NB4 (cell line): ENCODE data around the gene ARPC2.

Source experiments
- DNase-seq: peaks from one replicate; pipeline ENCODE4 v3.0.0; 2010; ENCODE audit warnings: low read depth
- H3K4me3 ChIP-seq: one replicate; pipeline ENCODE4 v1.5.1; 2011; ENCODE audit warnings: mild to moderate bottlenecking, low read depth, low read length, moderate library complexity
- MYC ChIP-seq: IDR thresholded peaks from 2 replicates; pipeline ENCODE4 v1.6.1; 2011; ENCODE audit warnings: low read depth, low read length
- POLR2A ChIP-seq: IDR thresholded peaks from 2 replicates; pipeline ENCODE4 v1.6.1; 2011; ENCODE audit warnings: mild to moderate bottlenecking; ENCODE audit not compliant: insufficient read length; ENCODE audit errors: extremely low read depth
- TF ChIP-seq, protein P1 (sequence below): IDR thresholded peaks from one replicate; pipeline ENCODE4 v1.5.1; 2012; ENCODE audit warnings: low read depth, low read length
- TF ChIP-seq, protein P2 (sequence below): IDR thresholded peaks from 2 replicates; pipeline ENCODE4 v1.6.1; 2011; ENCODE audit warnings: low read depth, low read length

The ARPC2 gene

DNA sequence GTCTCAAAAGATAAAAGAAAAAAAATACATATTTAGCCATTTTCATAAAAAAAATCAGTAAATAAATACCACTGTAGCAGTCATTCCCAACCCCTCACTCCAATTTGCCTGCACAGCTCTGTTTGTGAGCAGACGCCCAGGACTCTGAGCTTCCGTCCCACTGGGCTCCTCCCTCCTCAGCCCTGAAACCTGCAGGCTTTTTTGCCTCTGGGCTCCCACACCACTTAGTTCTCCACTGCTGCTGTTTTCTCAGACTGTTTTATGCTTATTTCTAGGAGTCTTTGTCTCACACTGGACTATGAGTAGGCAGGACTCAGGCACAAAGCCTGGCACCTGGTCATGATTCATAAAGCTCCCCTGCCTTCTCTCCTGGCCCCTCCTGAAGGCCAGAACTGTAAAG is 44.1 kb upstream of the ARPC2 start:
- TF ChIP-seq, protein P1, sequence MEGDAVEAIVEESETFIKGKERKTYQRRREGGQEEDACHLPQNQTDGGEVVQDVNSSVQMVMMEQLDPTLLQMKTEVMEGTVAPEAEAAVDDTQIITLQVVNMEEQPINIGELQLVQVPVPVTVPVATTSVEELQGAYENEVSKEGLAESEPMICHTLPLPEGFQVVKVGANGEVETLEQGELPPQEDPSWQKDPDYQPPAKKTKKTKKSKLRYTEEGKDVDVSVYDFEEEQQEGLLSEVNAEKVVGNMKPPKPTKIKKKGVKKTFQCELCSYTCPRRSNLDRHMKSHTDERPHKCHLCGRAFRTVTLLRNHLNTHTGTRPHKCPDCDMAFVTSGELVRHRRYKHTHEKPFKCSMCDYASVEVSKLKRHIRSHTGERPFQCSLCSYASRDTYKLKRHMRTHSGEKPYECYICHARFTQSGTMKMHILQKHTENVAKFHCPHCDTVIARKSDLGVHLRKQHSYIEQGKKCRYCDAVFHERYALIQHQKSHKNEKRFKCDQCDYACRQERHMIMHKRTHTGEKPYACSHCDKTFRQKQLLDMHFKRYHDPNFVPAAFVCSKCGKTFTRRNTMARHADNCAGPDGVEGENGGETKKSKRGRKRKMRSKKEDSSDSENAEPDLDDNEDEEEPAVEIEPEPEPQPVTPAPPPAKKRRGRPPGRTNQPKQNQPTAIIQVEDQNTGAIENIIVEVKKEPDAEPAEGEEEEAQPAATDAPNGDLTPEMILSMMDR, result no peak
- no peak for TF ChIP-seq MYC
- no peak for TF ChIP-seq POLR2A
- TF ChIP-seq, protein P2, sequence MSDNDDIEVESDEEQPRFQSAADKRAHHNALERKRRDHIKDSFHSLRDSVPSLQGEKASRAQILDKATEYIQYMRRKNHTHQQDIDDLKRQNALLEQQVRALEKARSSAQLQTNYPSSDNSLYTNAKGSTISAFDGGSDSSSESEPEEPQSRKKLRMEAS, result no peak
- H3K4me3 ChIP-seq, result no peak overlapping the region
- DNase-seq, result no peak

DNA sequence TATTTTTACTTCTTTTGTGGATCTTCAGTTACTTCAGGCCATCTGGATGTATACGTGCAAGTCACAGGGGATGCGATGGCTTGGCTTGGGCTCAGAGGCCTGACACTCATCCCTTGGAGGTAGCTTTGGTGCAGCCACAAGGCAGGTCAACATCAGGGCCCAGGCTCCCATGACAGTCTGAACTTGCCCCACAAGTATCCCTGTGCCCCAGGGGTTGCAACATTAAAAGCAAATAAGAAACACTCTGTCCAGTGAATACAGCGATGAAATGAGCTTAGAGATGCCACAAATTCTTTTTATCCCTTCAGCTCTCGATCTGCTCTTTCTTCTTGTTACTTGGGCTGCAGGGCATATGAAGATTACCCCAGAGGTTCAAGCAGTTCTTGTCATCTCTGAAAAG is 37.2 kb upstream of the ARPC2 start:
- H3K4me3 ChIP-seq, result no peak overlapping the region
- no peak for DNase-seq
- TF ChIP-seq, protein P2, result no peak
- TF ChIP-seq MYC, result no peak
- TF ChIP-seq, protein P1, result no peak
- TF ChIP-seq POLR2A, result no peak

DNA sequence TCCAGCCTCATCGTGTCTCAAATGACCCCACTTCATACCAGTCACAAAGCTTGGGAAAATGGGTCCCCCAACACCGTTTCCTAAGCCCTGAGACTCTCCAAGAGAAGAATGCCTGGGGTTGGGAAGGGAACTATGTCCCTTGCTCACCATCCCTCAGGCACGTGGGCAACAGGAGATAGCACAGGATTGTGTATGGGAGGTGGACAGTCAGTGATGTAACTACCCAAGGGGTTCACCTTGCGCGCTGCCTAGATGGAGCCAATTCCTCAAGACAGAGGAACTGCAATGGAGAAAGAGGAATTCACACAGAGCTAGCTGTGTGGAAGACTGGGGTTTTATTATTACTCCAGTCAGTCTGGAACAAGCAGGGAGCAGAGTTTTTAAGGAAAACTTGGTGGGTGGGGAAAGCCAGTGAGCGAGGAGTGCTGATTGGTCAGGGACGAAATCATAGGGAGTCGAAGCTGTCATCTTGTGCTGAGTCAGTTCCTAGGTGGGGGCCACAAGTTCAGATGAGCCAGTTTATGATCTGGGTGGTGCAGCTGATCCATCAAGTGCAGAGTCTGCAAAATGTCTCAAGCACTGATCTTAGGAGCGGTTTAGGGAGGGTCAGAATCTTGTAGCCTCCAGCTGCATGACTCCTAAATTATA is 36.4 kb upstream of the ARPC2 start:
- no peak overlapping the region for H3K4me3 ChIP-seq
- no peak for DNase-seq
- TF ChIP-seq, protein P1, result no peak
- TF ChIP-seq, protein P2, result no peak
- TF ChIP-seq POLR2A (no peak), MYC (no peak)

DNA sequence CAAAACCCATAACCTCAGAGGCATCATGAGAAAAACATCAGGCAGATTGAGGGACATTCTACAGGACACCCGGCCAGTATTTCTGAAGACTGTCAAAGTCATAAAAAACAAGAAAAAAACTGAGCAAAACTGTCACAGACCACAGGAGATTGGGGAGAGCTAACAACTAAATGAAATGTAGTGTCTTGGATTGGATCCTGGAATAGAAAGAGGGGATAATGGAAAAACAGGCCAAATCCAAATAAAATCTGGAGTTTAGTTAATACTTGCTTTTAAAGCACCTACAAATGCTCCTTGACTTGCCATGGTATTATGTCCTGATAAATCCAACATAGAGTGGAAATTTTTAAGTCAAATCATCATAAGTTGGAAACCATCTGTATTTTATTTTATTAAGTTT is 32.7 kb upstream of the ARPC2 start:
- no peak overlapping the region for H3K4me3 ChIP-seq
- TF ChIP-seq POLR2A (no peak), MYC (no peak)
- TF ChIP-seq, protein P1, result no peak
- TF ChIP-seq, protein P2, result no peak

DNA sequence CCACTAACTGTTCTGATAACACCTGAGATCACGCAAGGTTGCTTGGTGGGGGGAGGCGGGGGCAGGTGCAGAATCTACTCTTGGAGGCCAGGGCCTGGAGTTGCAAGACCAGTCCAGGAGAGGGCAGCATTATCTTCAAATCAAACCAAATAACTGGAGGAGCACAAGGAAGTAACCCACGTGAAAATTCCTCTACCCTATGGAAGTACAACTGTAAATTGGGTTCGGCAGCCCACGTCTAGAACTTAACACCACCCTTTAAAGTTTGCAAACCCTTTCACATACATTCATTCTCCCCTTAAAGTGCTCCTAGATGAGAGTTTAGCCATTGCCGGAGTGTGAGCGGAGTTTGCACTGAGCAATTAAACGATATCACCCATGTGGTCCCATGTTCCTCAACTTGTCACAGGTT is 30.6 kb upstream of the ARPC2 start:
- H3K4me3 ChIP-seq, result no peak overlapping the region
- peak; percentile 86 for DNase-seq
- TF ChIP-seq, protein P2, result peak; percentile 68
- TF ChIP-seq POLR2A (no peak), MYC (peak; percentile 74)
- TF ChIP-seq, protein P1, result peak; percentile 81

More for the DNA sequence above, 32.7 kb upstream of the ARPC2 start:
- no peak for DNase-seq

DNA sequence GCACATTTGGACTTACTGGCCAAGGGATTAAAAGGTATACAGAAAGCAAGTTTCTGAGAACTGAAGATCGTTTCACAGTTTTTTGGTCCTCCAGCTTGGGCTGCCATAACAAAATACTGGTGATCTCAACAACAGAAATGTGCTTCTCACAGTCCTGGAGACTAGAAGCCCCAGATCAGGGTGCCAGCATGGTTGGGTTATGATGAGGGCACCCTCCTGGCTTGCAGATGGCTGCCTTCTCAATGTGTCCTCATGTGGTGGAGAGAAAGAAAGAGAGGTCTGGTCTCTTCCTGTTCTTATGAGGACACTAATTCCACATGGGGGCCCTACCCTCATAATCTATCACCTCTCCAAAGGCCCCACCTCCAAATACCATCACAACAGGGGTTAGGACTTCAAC is 30.1 kb upstream of the ARPC2 start:
- no peak overlapping the region for H3K4me3 ChIP-seq
- TF ChIP-seq POLR2A (no peak), MYC (no peak)
- TF ChIP-seq, protein P2, result no peak
- TF ChIP-seq, protein P1, result no peak
- DNase-seq, result no peak
